H1 (cell line): ENCODE results near the gene SMIM38. TPM values are rescaled to one million over a fixed set of nuclear protein-coding genes. Genes with fewer than 3 reads are reported as not detected.

Experiments
- CTCF ChIA-PET: fragments of 300-600 bp; sonication (Branson Sonifier 250); formaldehyde crosslinking; loops from one replicate; lab custom pipeline; 2021; ENCODE audit not compliant: partially characterized antibody; lab: Charles Lee
- POLR2A ChIA-PET: fragments of 300-600 bp; sonication (Branson Sonifier 250); formaldehyde crosslinking; loops from one replicate; lab custom pipeline; 2021; ENCODE audit warnings: inconsistent platforms; ENCODE audit not compliant: partially characterized antibody; lab: Charles Lee
- DNase-seq, 2 experiments: peaks; one replicate each; pipeline versions ENCODE4 v3.0.0 to v3.0.0-alpha.2; 2010 to 2022; ENCODE audit warnings: low spot score in 2 of 2, low read depth in 1 of 2, mixed read lengths in 1 of 2
- FAIRE-seq: peaks from 2 replicates; lab custom pipeline; 2011; peaks lifted over from hg19 to GRCh38; lab: Jason Lieb, UNC
- H2AFZ ChIP-seq: 2 replicates; pipeline ENCODE4 v1.8.1; 2012; ENCODE audit warnings: low read length, inconsistent platforms
- H2AK5ac ChIP-seq: 2 replicates; pipeline ENCODE4 v1.6.1; 2013; ENCODE audit warnings: low read depth, low read length
- H2BK120ac ChIP-seq: replicated peaks from 2 replicates; pipeline ENCODE3; 2013; ENCODE audit warnings: low read depth, low read length, inconsistent platforms
- H2BK12ac ChIP-seq: 2 replicates; pipeline ENCODE4 v1.6.1; 2013; ENCODE audit warnings: low read depth, low read length
- H2BK15ac ChIP-seq: 2 replicates; pipeline ENCODE4 v1.6.1; 2013; ENCODE audit warnings: low read length
- H2BK20ac ChIP-seq: 2 replicates; pipeline ENCODE4 v1.6.1; 2013; ENCODE audit warnings: low read length
- H2BK5ac ChIP-seq: 2 replicates; pipeline ENCODE4 v1.6.1; 2013; ENCODE audit warnings: low read depth, low read length
- H3K14ac ChIP-seq: 2 replicates; pipeline ENCODE4 v1.6.1; 2013; ENCODE audit warnings: inconsistent platforms; ENCODE audit not compliant: insufficient read length
- H3K18ac ChIP-seq: 2 replicates; pipeline ENCODE4 v1.6.1; 2013; ENCODE audit warnings: low read length; ENCODE audit errors: extremely low read depth
- H3K23ac ChIP-seq: 2 replicates; pipeline ENCODE4 v1.6.1; 2013; ENCODE audit warnings: inconsistent platforms; ENCODE audit not compliant: insufficient read length
- H3K23me2 ChIP-seq: 2 replicates; pipeline ENCODE4 v1.6.1; 2013; ENCODE audit warnings: low read depth, low read length
- H3K27ac ChIP-seq: 2 replicates; pipeline ENCODE4 v1.6.1; 2011; ENCODE audit warnings: low read depth, low read length, inconsistent platforms
- H3K27me3 ChIP-seq, 4 experiments: replicated peaks in 1 of 4; 1 replicate in 1 of 4; 2 replicates in 3 of 4; pipeline versions ENCODE4 v1.6.1 to v1.8.1; 2011 to 2013; ENCODE audit warnings: low read length in 3 of 4, mild to moderate bottlenecking in 3 of 4, inconsistent platforms in 2 of 4, mixed read lengths in 2 of 4, moderate library complexity in 1 of 4; ENCODE audit not compliant: control insufficient read depth in 3 of 4, insufficient read depth in 3 of 4; ENCODE audit errors: extremely low read depth in 1 of 4
- H3K36me3 ChIP-seq, 4 experiments: 2 replicates each; pipeline versions ENCODE4 v1.6.1 to v1.8.1; 2011 to 2013; ENCODE audit warnings: mild to moderate bottlenecking in 4 of 4, low read length in 3 of 4, moderate library complexity in 2 of 4, control low read depth in 1 of 4, inconsistent platforms in 1 of 4; ENCODE audit not compliant: insufficient read depth in 4 of 4, control insufficient read depth in 2 of 4
- H3K4ac ChIP-seq: replicated peaks from 2 replicates; pipeline ENCODE3; 2013; ENCODE audit warnings: low read length, low read depth, mixed read lengths, inconsistent platforms; ENCODE audit not compliant: insufficient read length
- H3K4me1 ChIP-seq, 4 experiments: replicated peaks in 1 of 4; 1 replicate in 1 of 4; 2 replicates in 3 of 4; pipeline versions ENCODE4 v1.6.1 to v1.8.1; 2011 to 2013; ENCODE audit warnings: low read length in 3 of 4, inconsistent platforms in 2 of 4, mixed read lengths in 1 of 4; ENCODE audit not compliant: insufficient read depth in 4 of 4, control insufficient read depth in 3 of 4
- H3K4me2 ChIP-seq, 2 experiments: 2 replicates each; pipeline versions ENCODE4 v1.6.1 to v1.8.1; 2011 to 2013; ENCODE audit warnings: low read depth in 2 of 2, low read length in 2 of 2, control low read depth in 1 of 2, inconsistent platforms in 1 of 2, mild to moderate bottlenecking in 1 of 2; ENCODE audit not compliant: insufficient read depth in 1 of 2
- H3K4me3 ChIP-seq, 4 experiments: fragments of 200-600, 300-600 bp in 1 of 4; sonication (generic), shearing (Covaris generic), sonication (Bioruptor Twin) in 1 of 4; 2 replicates each; pipeline versions ENCODE4 v1.5.1 to v1.8.1; 2011 to 2016; ENCODE audit warnings: low read length in 4 of 4, low read depth in 3 of 4, control low read depth in 2 of 4, inconsistent platforms in 2 of 4, mild to moderate bottlenecking in 2 of 4, mixed read lengths in 1 of 4, moderate library complexity in 1 of 4; ENCODE audit not compliant: insufficient read depth in 2 of 4; ENCODE audit errors: extremely low read depth in 1 of 4
- H3K56ac ChIP-seq: replicated peaks from 2 replicates; pipeline ENCODE3; 2013; ENCODE audit warnings: low read depth, mild to moderate bottlenecking, mixed read lengths, low read length, inconsistent platforms; ENCODE audit not compliant: insufficient read length
- H3K79me1 ChIP-seq: 2 replicates; pipeline ENCODE4 v1.6.1; 2013; ENCODE audit warnings: low read depth, low read length, control low read depth
- H3K79me2 ChIP-seq, 2 experiments: 2 replicates each; pipeline versions ENCODE4 v1.6.1 to v1.8.1; 2012 to 2013; ENCODE audit warnings: low read length in 2 of 2, mild to moderate bottlenecking in 2 of 2, inconsistent platforms in 1 of 2; ENCODE audit not compliant: insufficient read depth in 2 of 2, control insufficient read depth in 1 of 2
- H3K9ac ChIP-seq, 4 experiments: replicated peaks in 1 of 4; 1 replicate in 1 of 4; 2 replicates in 3 of 4; pipeline versions ENCODE4 v1.6.1 to v1.8.1; 2011 to 2013; ENCODE audit warnings: low read depth in 3 of 4, low read length in 3 of 4, control low read depth in 2 of 4, mild to moderate bottlenecking in 2 of 4, moderate library complexity in 2 of 4, inconsistent platforms in 1 of 4; ENCODE audit errors: extremely low read depth in 1 of 4
- H3K9me3 ChIP-seq, 2 experiments: 2 replicates each; pipeline versions ENCODE4 v1.6.1 to v1.8.1; 2012 to 2013; ENCODE audit warnings: mild to moderate bottlenecking in 2 of 2, moderate library complexity in 2 of 2, control low read depth in 1 of 2, inconsistent platforms in 1 of 2, low read depth in 1 of 2, low read length in 1 of 2, mixed read lengths in 1 of 2; ENCODE audit not compliant: insufficient read depth in 2 of 2
- H4K20me1 ChIP-seq, 2 experiments: replicated peaks in 1 of 2; 2 replicates each; pipeline versions ENCODE3 to v1.8.1; 2011 to 2013; ENCODE audit warnings: inconsistent platforms in 2 of 2, low read length in 2 of 2, mild to moderate bottlenecking in 1 of 2; ENCODE audit not compliant: insufficient read depth in 2 of 2, control insufficient read depth in 1 of 2
- H4K5ac ChIP-seq: 2 replicates; pipeline ENCODE4 v1.6.1; 2013; ENCODE audit warnings: low read length, low read depth, mixed read lengths, inconsistent platforms; ENCODE audit not compliant: insufficient read length
- H4K8ac ChIP-seq: 2 replicates; pipeline ENCODE4 v1.8.0; 2013; ENCODE audit warnings: mild to moderate bottlenecking, moderate library complexity, low read length, inconsistent platforms; ENCODE audit not compliant: insufficient read depth; ENCODE audit errors: extremely low read depth
- H4K91ac ChIP-seq: replicated peaks from 2 replicates; pipeline ENCODE3; 2013; ENCODE audit warnings: low read length, mixed read lengths, inconsistent platforms; ENCODE audit not compliant: insufficient read length
- ASH2L ChIP-seq: fragments of 200-600, 300-600 bp; sonication (generic); IDR thresholded peaks from one replicate; pipeline ENCODE4 v1.7.1; 2017; ENCODE audit warnings: low read length
- BACH1 ChIP-seq: IDR thresholded peaks from 2 replicates; pipeline ENCODE4 v1.6.1; 2012; ENCODE audit warnings: low read length, improper control_type of control experiment
- CBX5 ChIP-seq: fragments of 300-800, 300-1000 bp; sonication (generic); IDR thresholded peaks from 2 replicates; pipeline ENCODE4 v1.7.1; 2016; ENCODE audit warnings: antibody characterized with exemption, low read length, low read depth
- CTBP2 ChIP-seq: IDR thresholded peaks from 2 replicates; pipeline ENCODE4 v1.7.0; 2011; ENCODE audit warnings: borderline replicate concordance, mild to moderate bottlenecking, moderate library complexity, mixed read lengths, low read length; ENCODE audit not compliant: insufficient read depth, insufficient read length
- E2F6 ChIP-seq: IDR thresholded peaks from 2 replicates; pipeline ENCODE4 v1.6.1; 2012; ENCODE audit warnings: inconsistent platforms
- FOSL1 ChIP-seq: IDR thresholded peaks from 2 replicates; pipeline ENCODE4 v1.6.1; 2011; ENCODE audit warnings: mild to moderate bottlenecking, low read depth, low read length, moderate library complexity; ENCODE audit not compliant: insufficient read depth
- KDM4A ChIP-seq: IDR thresholded peaks from one replicate; pipeline ENCODE4 v1.7.1; 2012; ENCODE audit warnings: low read depth, mild to moderate bottlenecking, moderate library complexity, low read length, inconsistent platforms; ENCODE audit not compliant: severe bottlenecking
- MAX ChIP-seq: IDR thresholded peaks from 2 replicates; pipeline ENCODE4 v1.6.1; 2012; ENCODE audit warnings: inconsistent platforms
- RBBP5 ChIP-seq: IDR thresholded peaks from 2 replicates; pipeline ENCODE4 v1.7.1; 2012; ENCODE audit warnings: low read depth, mild to moderate bottlenecking, inconsistent platforms, low read length, moderate library complexity, borderline replicate concordance
- RXRA ChIP-seq: IDR thresholded peaks from 2 replicates; pipeline ENCODE4 v1.6.1; 2011; ENCODE audit warnings: low read depth, mild to moderate bottlenecking, low read length, moderate library complexity; ENCODE audit not compliant: insufficient read depth
- SIRT6 ChIP-seq: IDR thresholded peaks from one replicate; pipeline ENCODE4 v1.7.1; 2012; ENCODE audit warnings: low read length, inconsistent platforms
- YY1 ChIP-seq: IDR thresholded peaks from 2 replicates; pipeline ENCODE4 v1.6.1; 2011; ENCODE audit warnings: low read depth, mild to moderate bottlenecking, low read length
- WGBS, 2 experiments: shearing (Covaris generic) in 1 of 2; methylation state at CpG; one replicate each; pipeline versions ENCODE4 v1.1.6 to v1.1.7; 2013 to 2015; ENCODE audit warnings: low lambda C conversion rate in 2 of 2, mixed read lengths in 2 of 2, inconsistent platforms in 1 of 2, low coverage in 1 of 2, missing lambda C conversion rate in 1 of 2; ENCODE audit not compliant: insufficient replicate concordance in 2 of 2, insufficient coverage in 1 of 2, insufficient read length in 1 of 2; ENCODE audit errors: extremely low coverage in 1 of 2, missing lambda C conversion rate in 1 of 2; 5-methylcytosine and 5-hydroxymethylcytosine counted together
- polyA plus RNA-seq, 7 experiments: library from polyadenylated mRNA; depleted of rRNA in 3 of 7; stranded (reverse) in 5 of 7; unstranded in 2 of 7; fragments of >200 nt in 5 of 7; fragments of 200-250 nt in 2 of 7; gene quantifications; 1 replicate in 5 of 7; 2 replicates in 1 of 7; 4 replicates in 1 of 7; pipeline versions ENCODE4 v1.2.1 to v1.2.3, GENCODE V29; 2011 to 2013; ENCODE audit warnings: missing spikeins in 2 of 7, mixed read lengths in 2 of 7
- total RNA-seq: library from RNA; stranded (reverse); fragmentation: NEBNext Ultra II Directional; extraction: Animal tissue kit (Norgen Biotek cat#: 25700); gene quantifications from 2 replicates; pipeline ENCODE4 v1.2.1, GENCODE V29; 2021

Gene SMIM38
- total and polyA plus RNA-seq, 2 of the 8 experiments (the other 6 are each of a cell fraction or from before 2014, with no cell fraction given): 0.17 to 0.20 TPM

- no peak overlapping the region for H2BK120ac ChIP-seq
- no peak overlapping the region for H4K5ac ChIP-seq
- H3K4ac ChIP-seq: no peak overlapping the region
- no peak overlapping the region for H2AK5ac ChIP-seq
- H2BK20ac ChIP-seq: no peak overlapping the region
- H3K27ac ChIP-seq: no peak overlapping the region
- DNase-seq: no peak
- H3K27me3 ChIP-seq: no peaks in the 10 kb centered on the region
- H2AFZ ChIP-seq: no peak overlapping the region
- H2BK15ac ChIP-seq: no peak overlapping the region
- H2BK12ac ChIP-seq: no peak overlapping the region
- H3K36me3 ChIP-seq: no peaks in the 10 kb centered on the region
- no peak overlapping the region for H3K4me2 ChIP-seq
- no peak overlapping the region for H3K4me3 ChIP-seq
- H4K8ac ChIP-seq: no peak overlapping the region
- no peaks in the 10 kb centered on the region for H3K4me1 ChIP-seq
- H3K79me2 ChIP-seq: no peaks in the 10 kb centered on the region
- no peak overlapping the region for H3K9ac ChIP-seq
- peaks cover 8% of the 10 kb centered on the region; the same call in 1 of the 2 replicates for H3K23me2 ChIP-seq
- H3K79me1 ChIP-seq: no peaks in the 10 kb centered on the region
- ChIA-PET CTCF (interaction anchor here (0.5 to 4.5 kb wide), 9 partner anchors 9 to 552 kb away, joined by 3 to 27 read pairs (median 4); no protein-coding TSS in a partner anchor), POLR2A (interaction anchor here (0.8 to 1.0 kb wide), 3 partner anchors 9 to 545 kb away, joined by 3 read pairs; no protein-coding TSS in a partner anchor)
- WGBS, 2 experiments: 90% methylated on average over 18 of the region's 22 CpGs; no CpG with 5 or more reads in 1 of the 2 experiments
- H4K20me1 ChIP-seq: peaks cover 0 to 6% of the 10 kb centered on the region in 2 experiments
- no peak overlapping the region for H4K91ac ChIP-seq
- H3K14ac ChIP-seq: no peak overlapping the region
- H3K9me3 ChIP-seq: peaks cover 0 to 3% of the 10 kb centered on the region in 2 experiments; a peak in 1 of 4 replicates
- H3K18ac ChIP-seq: no peak overlapping the region
- no peak for FAIRE-seq
- no peak overlapping the region for H3K23ac ChIP-seq
- no peak overlapping the region for H3K56ac ChIP-seq
- no peak overlapping the region for H2BK5ac ChIP-seq
- TF ChIP-seq RBBP5: no peak
- no peak for TF ChIP-seq MAX
- no peak for TF ChIP-seq BACH1
- no peak for TF ChIP-seq KDM4A
- TF ChIP-seq FOSL1: no peak
- TF ChIP-seq ASH2L: no peak
- no peak for TF ChIP-seq SIRT6
- no peak for TF ChIP-seq CTBP2
- TF ChIP-seq RXRA: no peak
- no peak for TF ChIP-seq CBX5
- TF ChIP-seq YY1: no peak
- no peak for TF ChIP-seq E2F6
These were observed 41.9 kb upstream of the SMIM38 start for GRCh38 chr11:69113646-69114340.
